ENCODE measurements around the gene OR52B2. TPM values are rescaled to one million over a fixed set of nuclear protein-coding genes. Genes with fewer than 3 reads are reported as not detected.

The OR52B2 gene
- total RNA-seq (2022) = not detected in 2 replicates
- percentile 23 among the genes with signal in this experiment for Bru-seq, nascent RNA
- percentile 23 among the genes with signal in this experiment for BruChase-seq, experiment 1, labeled RNA remaining after a 6-hour chase
- BruChase-seq, experiment 2, labeled RNA remaining after a 2-hour chase = percentile 25 among the genes with signal in this experiment
- long read RNA-seq = 0 reads

- no peak within 1 kb of the TSS for H3K4me3 Mint-ChIP-seq (ENCODE audit: unreplicated experiment)
- intact Hi-C loops (cut with micrococcal nuclease) = no loop called here
- H3K27ac Mint-ChIP-seq (ENCODE audit: low read depth, unreplicated experiment) = no peak within 1 kb of the TSS
- ChIA-PET CTCF (no interaction called here), POLR2A (no interaction called here)
- no peaks in the 10 kb centered on the region for H3K4me1 Mint-ChIP-seq (ENCODE audit: insufficient read depth, unreplicated experiment)
- no TSS peak for BruUV-seq (replicated peaks)
- H3K36me3 Mint-ChIP-seq (ENCODE audit: insufficient read depth, unreplicated experiment) = no peaks in the 10 kb centered on the region
- no peak for DNase-seq (ENCODE audit: unreplicated experiment)
- H3K27me3 Mint-ChIP-seq (ENCODE audit: insufficient read depth, unreplicated experiment) = peaks cover 5% of the 10 kb centered on the region
- TF ChIP-seq, protein P1, sequence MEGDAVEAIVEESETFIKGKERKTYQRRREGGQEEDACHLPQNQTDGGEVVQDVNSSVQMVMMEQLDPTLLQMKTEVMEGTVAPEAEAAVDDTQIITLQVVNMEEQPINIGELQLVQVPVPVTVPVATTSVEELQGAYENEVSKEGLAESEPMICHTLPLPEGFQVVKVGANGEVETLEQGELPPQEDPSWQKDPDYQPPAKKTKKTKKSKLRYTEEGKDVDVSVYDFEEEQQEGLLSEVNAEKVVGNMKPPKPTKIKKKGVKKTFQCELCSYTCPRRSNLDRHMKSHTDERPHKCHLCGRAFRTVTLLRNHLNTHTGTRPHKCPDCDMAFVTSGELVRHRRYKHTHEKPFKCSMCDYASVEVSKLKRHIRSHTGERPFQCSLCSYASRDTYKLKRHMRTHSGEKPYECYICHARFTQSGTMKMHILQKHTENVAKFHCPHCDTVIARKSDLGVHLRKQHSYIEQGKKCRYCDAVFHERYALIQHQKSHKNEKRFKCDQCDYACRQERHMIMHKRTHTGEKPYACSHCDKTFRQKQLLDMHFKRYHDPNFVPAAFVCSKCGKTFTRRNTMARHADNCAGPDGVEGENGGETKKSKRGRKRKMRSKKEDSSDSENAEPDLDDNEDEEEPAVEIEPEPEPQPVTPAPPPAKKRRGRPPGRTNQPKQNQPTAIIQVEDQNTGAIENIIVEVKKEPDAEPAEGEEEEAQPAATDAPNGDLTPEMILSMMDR (IDR thresholded peaks at IDR 0.05; ENCODE audit: unreplicated experiment) = no peak
- peaks cover 4% of the 10 kb centered on the region for H3K9me3 Mint-ChIP-seq (ENCODE audit: unreplicated experiment)
Measured at GRCh38 chr11:6170226-6170625, at the start of gene OR52B2. OR52B2 (minus strand) TSS chr11:6170326; CDS start chr11:6170326, 0 bp downstream.

DNA sequence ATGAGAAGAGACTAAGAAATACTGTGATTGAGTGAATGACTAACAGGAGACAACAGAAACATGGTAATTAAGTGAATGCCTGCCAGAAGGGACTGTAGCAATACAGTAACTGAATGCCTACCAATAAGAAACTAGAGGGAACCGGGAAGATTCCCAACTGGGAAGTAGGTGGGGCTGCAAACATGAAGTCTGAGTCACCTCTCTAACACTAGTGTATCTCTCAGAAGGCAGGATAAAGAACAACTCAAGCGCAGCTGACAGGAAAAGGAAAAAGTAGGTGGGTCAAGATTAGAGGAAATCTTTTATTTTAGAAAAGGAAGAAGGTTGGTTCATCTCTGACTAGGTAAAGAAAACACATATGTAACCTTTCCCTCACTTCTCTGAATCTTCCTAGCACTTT lies 49.2 kb upstream of the OR52B2 start:
- Mint-ChIP-seq H3K27ac (ENCODE audit: low read depth, unreplicated experiment) (peak overlapping the region; percentile 57), H3K27me3 (ENCODE audit: insufficient read depth, unreplicated experiment) (no peaks in the 10 kb centered on the region), H3K4me3 (ENCODE audit: unreplicated experiment) (no peak overlapping the region), H3K4me1 (ENCODE audit: insufficient read depth, unreplicated experiment) (peaks cover 13% of the 10 kb centered on the region), H3K9me3 (ENCODE audit: unreplicated experiment) (no peaks in the 10 kb centered on the region), H3K36me3 (ENCODE audit: insufficient read depth, unreplicated experiment) (peaks cover 37% of the 10 kb centered on the region)
- ChIA-PET CTCF (interaction anchor here (0.5 to 3.9 kb wide), 9 partner anchors 10 to 1447 kb away, joined by 3 to 24 read pairs (median 4); no protein-coding TSS in a partner anchor), POLR2A (interaction anchor here (0.7 to 3.7 kb wide), 5 partner anchors 10 to 101 kb away, joined by 3 to 40 read pairs (median 5); partner anchors contain the start of genes CAVIN3 and FHIP1B)
- no TSS peak for BruUV-seq (replicated peaks)
- intact Hi-C loops (cut with micrococcal nuclease) = loop anchor here (2.0 kb wide), 1 partner anchor 15 kb away; the partner anchor contains the start of gene FHIP1B
- TF ChIP-seq, protein P1 (IDR thresholded peaks at IDR 0.05; ENCODE audit: unreplicated experiment) = no peak
- DNase-seq (ENCODE audit: unreplicated experiment) = peak; percentile 95

GRCh38 chr11:6217722-6218121 lies 47.6 kb upstream of the OR52B2 start:
- no TSS peak for BruUV-seq (replicated peaks)
- Mint-ChIP-seq H3K27me3 (ENCODE audit: insufficient read depth, unreplicated experiment) (no peaks in the 10 kb centered on the region), H3K4me1 (ENCODE audit: insufficient read depth, unreplicated experiment) (peaks cover 13% of the 10 kb centered on the region), H3K36me3 (ENCODE audit: insufficient read depth, unreplicated experiment) (peaks cover 34% of the 10 kb centered on the region), H3K27ac (ENCODE audit: low read depth, unreplicated experiment) (no peak overlapping the region), H3K4me3 (ENCODE audit: unreplicated experiment) (no peak overlapping the region), H3K9me3 (ENCODE audit: unreplicated experiment) (no peaks in the 10 kb centered on the region)
- no peak for DNase-seq (ENCODE audit: unreplicated experiment)
- ChIA-PET CTCF (interaction anchor here (0.5 to 3.0 kb wide), 5 partner anchors 34 to 302 kb away, joined by 3 to 17 read pairs (median 4); no protein-coding TSS in a partner anchor), POLR2A (no interaction called here)
- TF ChIP-seq, protein P1 (IDR thresholded peaks at IDR 0.05; ENCODE audit: unreplicated experiment) = no peak
- intact Hi-C loops (cut with micrococcal nuclease) = loop anchor here (2.0 kb wide), 1 partner anchor 17 kb away; the partner anchor contains the start of gene FHIP1B

DNA sequence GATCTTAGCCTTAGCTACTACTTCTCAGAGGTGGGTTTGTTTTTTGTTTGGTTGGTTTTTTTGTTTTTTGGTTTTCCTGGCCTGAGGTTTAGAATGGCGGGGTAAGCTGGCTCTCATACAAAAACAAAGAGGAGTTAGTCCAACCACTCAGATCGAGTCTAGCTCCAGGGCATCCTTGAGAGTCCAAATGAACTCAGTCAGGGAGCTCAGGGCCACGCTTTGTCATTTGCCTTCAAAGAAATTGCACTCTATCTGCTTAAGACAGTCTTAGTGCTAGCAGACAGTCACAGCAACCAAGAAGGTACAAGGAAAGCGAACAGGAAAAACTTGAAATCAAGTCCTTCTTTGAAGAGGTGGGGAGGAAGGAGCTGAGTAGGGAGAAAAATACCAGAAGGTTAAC lies 46.4 kb upstream of the OR52B2 start:
- peak overlapping the region; percentile 47 for H3K27ac Mint-ChIP-seq (ENCODE audit: low read depth, unreplicated experiment)
- H3K4me1 Mint-ChIP-seq (ENCODE audit: insufficient read depth, unreplicated experiment) = peaks cover 13% of the 10 kb centered on the region
- H3K9me3 Mint-ChIP-seq (ENCODE audit: unreplicated experiment) = no peaks in the 10 kb centered on the region
- no peaks in the 10 kb centered on the region for H3K27me3 Mint-ChIP-seq (ENCODE audit: insufficient read depth, unreplicated experiment)
- BruUV-seq (replicated peaks) = TSS peak; percentile 11
- no peak for DNase-seq (ENCODE audit: unreplicated experiment)
- TF ChIP-seq, protein P1 (IDR thresholded peaks at IDR 0.05; ENCODE audit: unreplicated experiment) = no peak
- ChIA-PET POLR2A (interaction anchor here (1.1 to 1.6 kb wide), 3 partner anchors 9 to 18 kb away, joined by 3 to 6 read pairs (median 4); partner anchors contain the start of gene FHIP1B), CTCF (interaction anchor here (0.6 to 3.0 kb wide), 9 partner anchors 9 to 532 kb away, joined by 3 to 17 read pairs (median 4); no protein-coding TSS in a partner anchor)
- H3K36me3 Mint-ChIP-seq (ENCODE audit: insufficient read depth, unreplicated experiment) = peaks cover 22% of the 10 kb centered on the region
- no peak overlapping the region for H3K4me3 Mint-ChIP-seq (ENCODE audit: unreplicated experiment)
- intact Hi-C loops (cut with micrococcal nuclease) = no loop called here

All from MCF 10A (cell line).